T-cell (primary cell): ENCODE data around the gene SORL1. TPM values are rescaled to one million over a fixed set of nuclear protein-coding genes. Genes with fewer than 3 reads are reported as not detected.

ENCODE experiments used
- ATAC-seq, 4 experiments: fragments of 200-7000 bp in 3 of 4; fragments of 150-1000 bp in 1 of 4; cut with Tn5 transposase; replicated peaks in 1 of 4; 1 replicate in 3 of 4; 2 replicates in 1 of 4; pipeline ENCODE4 v1.10.0; 2021; ENCODE audit warnings: moderate library complexity in 3 of 4, mild to moderate bottlenecking in 2 of 4, moderate number of reproducible peaks in 1 of 4
- CTCF ChIA-PET, 2 donors: fragments of 300-600 bp; sonication (Branson Sonifier 250); formaldehyde crosslinking; loops; one replicate each; lab custom pipeline; 2022; ENCODE audit warnings: antibody characterized with exemption in 2 of 2; lab: Charles Lee
- POLR2A ChIA-PET, 2 donors: fragments of 300-600 bp; sonication (Branson Sonifier 250); formaldehyde crosslinking; loops; one replicate each; lab custom pipeline; 2022; ENCODE audit warnings: antibody characterized with exemption in 2 of 2; lab: Charles Lee
- DNase-seq, 35 experiments: peaks; one replicate each; pipeline versions ENCODE4 v3.0.0 to v3.0.0-alpha.2; 2013 to 2023
- H3K27ac ChIP-seq: one replicate; pipeline ENCODE4 v1.5.1; 2013; ENCODE audit warnings: low read length
- H3K27me3 ChIP-seq, 2 experiments: replicated peaks in 1 of 2; 1 replicate in 1 of 2; 2 replicates in 1 of 2; pipeline versions ENCODE4 v1.6.1 to v1.7.0; 2013; ENCODE audit warnings: low read length in 1 of 2, mixed read lengths in 1 of 2; ENCODE audit not compliant: control insufficient read depth in 2 of 2, insufficient read depth in 2 of 2; ENCODE audit errors: extremely low read depth in 1 of 2
- H3K36me3 ChIP-seq, 2 donors: 1 replicate in 1 of 2; 2 replicates in 1 of 2; pipeline versions ENCODE4 v1.6.1 to v1.7.0; 2013; ENCODE audit warnings: low read length in 1 of 2; ENCODE audit not compliant: control insufficient read depth in 2 of 2, insufficient read depth in 1 of 2; ENCODE audit errors: extremely low read depth in 1 of 2
- H3K4me1 ChIP-seq, 2 experiments: 1 replicate in 1 of 2; 2 replicates in 1 of 2; pipeline versions ENCODE4 v1.6.1 to v1.7.0; 2013; ENCODE audit warnings: low read length in 2 of 2, mixed read lengths in 1 of 2; ENCODE audit not compliant: insufficient read depth in 2 of 2, control insufficient read depth in 1 of 2; ENCODE audit errors: extremely low read depth in 1 of 2
- H3K4me3 ChIP-seq, 2 donors: 1 replicate in 1 of 2; 2 replicates in 1 of 2; pipeline versions ENCODE4 v1.5.1 to v1.7.0; 2013; ENCODE audit warnings: mild to moderate bottlenecking in 2 of 2, low read length in 1 of 2, moderate library complexity in 1 of 2; ENCODE audit not compliant: control insufficient read depth in 1 of 2; ENCODE audit errors: extremely low read depth in 1 of 2
- H3K9me3 ChIP-seq: 2 replicates; pipeline ENCODE4 v1.7.0; 2013
- H3K27ac Mint-ChIP-seq, 2 donors: one replicate each; pipeline ENCODE4 v1.8.0; 2020 to 2021; ENCODE audit warnings: mild to moderate bottlenecking in 2 of 2, mixed read lengths in 2 of 2
- H3K27me3 Mint-ChIP-seq, 2 donors: one replicate each; pipeline ENCODE4 v1.8.0; 2021 to 2022; ENCODE audit warnings: mixed read lengths in 2 of 2
- H3K36me3 Mint-ChIP-seq: one replicate; pipeline ENCODE4 v1.8.0; 2021; ENCODE audit warnings: mixed read lengths
- H3K4me1 Mint-ChIP-seq, 3 donors: one replicate each; pipeline ENCODE4 v1.8.0; 2020 to 2022; ENCODE audit warnings: mixed read lengths in 3 of 3, mild to moderate bottlenecking in 1 of 3
- H3K4me3 Mint-ChIP-seq, 3 donors: one replicate each; pipeline ENCODE4 v1.8.0; 2020 to 2022; ENCODE audit warnings: mild to moderate bottlenecking in 3 of 3, mixed read lengths in 3 of 3, moderate library complexity in 3 of 3
- H3K9me3 Mint-ChIP-seq, 3 donors: one replicate each; pipeline ENCODE4 v1.8.0; 2020 to 2022; ENCODE audit warnings: mixed read lengths in 3 of 3
- WGBS: methylation state at CpG from one replicate; pipeline ENCODE4 v1.1.5; 2013; ENCODE audit warnings: missing lambda C conversion rate; ENCODE audit not compliant: insufficient coverage; 5-methylcytosine and 5-hydroxymethylcytosine counted together
- total RNA-seq, 35 experiments: library from RNA in 6 of 35; stranded (reverse) in 6 of 35; fragments of 120-200 nt in 1 of 35; gene quantifications; one replicate each; pipeline versions ENCODE4 v1.2.1 to v1.2.4 and lab custom pipeline; 2013 to 2026

The SORL1 gene
- total RNA-seq, 5 donors from 2014 or later (not counting 1 experiment from before 2014, with no cell fraction given) = 361 to 422 (median 392) TPM

DNA sequence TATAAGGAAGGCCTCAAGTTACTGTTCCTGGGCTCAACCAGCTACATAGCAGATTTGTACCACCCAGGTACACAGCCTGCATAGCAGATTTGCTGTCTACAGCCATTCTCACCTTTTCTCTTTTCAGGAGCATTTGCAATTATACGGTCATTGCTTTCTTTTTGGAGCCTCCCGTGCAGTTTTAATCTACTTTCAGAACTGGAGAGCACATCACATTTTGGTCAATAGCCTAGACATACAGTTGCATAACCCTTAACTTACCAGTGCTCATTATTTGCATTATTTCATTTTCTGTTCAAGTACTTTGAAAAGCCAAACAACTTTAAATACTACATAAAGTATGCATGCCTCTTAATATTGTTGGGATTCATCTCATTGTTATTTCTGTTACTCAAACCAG lies 151.2 kb downstream of the SORL1 start:
- ATAC-seq = no peak
- Histone ChIP-seq H3K4me1 (no peaks in the 10 kb centered on the region), H3K36me3 (peaks cover 14 to 89% of the 10 kb centered on the region in 2 donors), H3K9me3 (no peaks in the 10 kb centered on the region), H3K27ac (no peak overlapping the region), H3K27me3 (no peaks in the 10 kb centered on the region), H3K4me3 (no peak overlapping the region)
- ChIA-PET CTCF (interaction anchor here in 1 of 2 donors (0.6 kb wide), 1 partner anchor 311 kb away, joined by 4 read pairs; the partner anchor contains the start of gene SC5D), POLR2A (interaction anchor here in 1 of 2 donors (0.5 kb wide), 1 partner anchor 9 kb away, joined by 10 read pairs; no protein-coding TSS in a partner anchor)
- Mint-ChIP-seq H3K4me3 (no peak overlapping the region), H3K9me3 (no peaks in the 10 kb centered on the region), H3K36me3 (peaks cover 83% of the 10 kb centered on the region), H3K27me3 (no peaks in the 10 kb centered on the region), H3K4me1 (peaks cover under 1 to 7% (median 5%) of the 10 kb centered on the region in 3 donors), H3K27ac (no peak overlapping the region)
- no peak for DNase-seq
- WGBS = 83% methylated on average over 1 of the region's 2 CpGs

DNA sequence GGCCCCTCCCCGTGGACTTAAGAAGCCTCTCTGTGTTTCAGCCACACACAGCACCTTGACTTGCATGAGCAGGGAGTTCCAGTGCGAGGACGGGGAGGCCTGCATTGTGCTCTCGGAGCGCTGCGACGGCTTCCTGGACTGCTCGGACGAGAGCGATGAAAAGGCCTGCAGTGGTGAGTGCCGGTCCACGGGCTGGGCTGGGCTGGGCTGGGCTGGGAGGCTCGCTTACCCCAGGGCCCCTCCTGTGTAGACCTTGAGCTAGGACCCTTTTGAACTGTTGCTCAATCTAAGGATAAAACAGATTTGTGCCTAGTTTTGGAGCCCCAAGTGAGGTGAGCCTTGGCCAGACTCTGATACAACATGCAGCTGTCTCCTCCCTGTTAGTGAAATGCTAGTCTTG lies 152.0 kb downstream of the SORL1 start:
- ChIA-PET CTCF (no interaction called here), POLR2A (no interaction called here)
- no peaks in the 10 kb centered on the region for H3K27me3 ChIP-seq
- no peak for ATAC-seq
- H3K9me3 ChIP-seq = no peaks in the 10 kb centered on the region
- H3K36me3 ChIP-seq = peaks cover 15 to 92% of the 10 kb centered on the region in 2 donors
- H3K4me3 ChIP-seq = no peak overlapping the region
- no peak for DNase-seq
- no peak overlapping the region for H3K27ac ChIP-seq
- Mint-ChIP-seq H3K4me3 (no peak overlapping the region), H3K36me3 (peaks cover 86% of the 10 kb centered on the region), H3K9me3 (no peaks in the 10 kb centered on the region), H3K27me3 (no peaks in the 10 kb centered on the region), H3K27ac (no peak overlapping the region), H3K4me1 (peaks cover 0 to 7% (median 5%) of the 10 kb centered on the region in 3 donors)
- no peaks in the 10 kb centered on the region for H3K4me1 ChIP-seq
- 96% methylated on average over 13 of the region's 13 CpGs for WGBS

- Histone ChIP-seq H3K36me3 (peaks cover 26 to 99% of the 10 kb centered on the region in 2 donors), H3K4me3 (no peak overlapping the region), H3K9me3 (no peaks in the 10 kb centered on the region), H3K27me3 (no peaks in the 10 kb centered on the region), H3K4me1 (no peaks in the 10 kb centered on the region), H3K27ac (no peak overlapping the region)
- Mint-ChIP-seq H3K9me3 (no peaks in the 10 kb centered on the region), H3K4me1 (peaks cover 0 to 2% (median 0%) of the 10 kb centered on the region in 3 donors), H3K27ac (no peak overlapping the region), H3K36me3 (peaks cover 92% of the 10 kb centered on the region), H3K4me3 (no peak overlapping the region), H3K27me3 (no peaks in the 10 kb centered on the region)
- WGBS = 100% methylated on average over 2 of the region's 4 CpGs
- ATAC-seq (no peak), DNase-seq (no peak)
- CTCF ChIA-PET = no interaction called here
- POLR2A ChIA-PET = no interaction called here
Measured at GRCh38 chr11:121606354-121606753, 154.2 kb downstream of the SORL1 start.

DNA sequence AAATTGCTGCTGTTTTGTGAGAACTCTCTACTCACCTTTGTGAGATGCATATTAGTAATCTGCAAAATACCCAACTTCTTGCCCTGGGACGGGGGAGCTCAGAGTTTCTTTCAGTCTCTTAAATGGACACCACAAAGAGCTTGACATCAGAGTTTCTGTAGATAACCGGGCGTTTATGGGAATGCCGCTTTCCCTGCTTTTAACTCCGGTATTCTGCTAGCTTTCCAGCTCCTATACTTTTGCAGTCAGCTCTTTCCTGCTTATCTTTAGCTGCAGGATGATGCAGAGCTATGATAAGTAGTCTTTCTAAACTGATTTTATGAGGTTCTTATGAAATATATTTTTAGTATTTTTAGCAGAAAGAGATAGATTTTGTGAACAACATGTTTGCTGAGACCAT lies 155.2 kb downstream of the SORL1 start:
- CTCF ChIA-PET = interaction anchor here (1.0 to 1.4 kb wide), 2 partner anchors 16 kb away, joined by 4 to 5 read pairs; no protein-coding TSS in a partner anchor
- H3K9me3 ChIP-seq = no peaks in the 10 kb centered on the region

GRCh38 chr11:121608545-121609098 lies 156.5 kb downstream of the SORL1 start:
- Histone ChIP-seq H3K36me3 (peaks cover 27 to 100% of the 10 kb centered on the region in 2 donors), H3K4me3 (no peak overlapping the region), H3K27me3 (no peaks in the 10 kb centered on the region), H3K9me3 (no peaks in the 10 kb centered on the region), H3K27ac (no peak overlapping the region), H3K4me1 (no peaks in the 10 kb centered on the region)
- no peaks in the 10 kb centered on the region for H3K27me3 Mint-ChIP-seq
- no peak overlapping the region for H3K4me3 Mint-ChIP-seq
- ChIA-PET POLR2A (interaction anchor here in 1 of 2 donors (0.6 kb wide), 1 partner anchor 14 kb away, joined by 6 read pairs; no protein-coding TSS in a partner anchor), CTCF (interaction anchor here in 1 of 2 donors (1.4 kb wide), 1 partner anchor 18 kb away, joined by 4 read pairs; no protein-coding TSS in a partner anchor)
- H3K36me3 Mint-ChIP-seq = peaks cover 88% of the 10 kb centered on the region
- WGBS = 98% methylated on average over 4 of the region's 9 CpGs
- H3K4me1 Mint-ChIP-seq = no peaks in the 10 kb centered on the region
- DNase-seq (no peak), ATAC-seq (no peak)
- H3K9me3 Mint-ChIP-seq = no peaks in the 10 kb centered on the region
- no peak overlapping the region for H3K27ac Mint-ChIP-seq

More for the DNA sequence above, 155.2 kb downstream of the SORL1 start:
- Histone ChIP-seq H3K36me3 (peaks cover 28 to 100% of the 10 kb centered on the region in 2 donors), H3K4me3 (no peak overlapping the region), H3K4me1 (no peaks in the 10 kb centered on the region), H3K27me3 (no peaks in the 10 kb centered on the region), H3K27ac (no peak overlapping the region)
- Mint-ChIP-seq H3K4me1 (peaks cover 0 to 2% (median 0%) of the 10 kb centered on the region in 3 donors), H3K4me3 (no peak overlapping the region), H3K9me3 (no peaks in the 10 kb centered on the region), H3K36me3 (peaks cover 88% of the 10 kb centered on the region), H3K27me3 (no peaks in the 10 kb centered on the region), H3K27ac (no peak overlapping the region)
- POLR2A ChIA-PET = interaction anchor here (0.5 to 0.6 kb wide), 2 partner anchors 23 to 350 kb away, joined by 3 read pairs; no protein-coding TSS in a partner anchor
- no peak for ATAC-seq
- no peak for DNase-seq
- 100% methylated on average over 3 of the region's 5 CpGs for WGBS

DNA sequence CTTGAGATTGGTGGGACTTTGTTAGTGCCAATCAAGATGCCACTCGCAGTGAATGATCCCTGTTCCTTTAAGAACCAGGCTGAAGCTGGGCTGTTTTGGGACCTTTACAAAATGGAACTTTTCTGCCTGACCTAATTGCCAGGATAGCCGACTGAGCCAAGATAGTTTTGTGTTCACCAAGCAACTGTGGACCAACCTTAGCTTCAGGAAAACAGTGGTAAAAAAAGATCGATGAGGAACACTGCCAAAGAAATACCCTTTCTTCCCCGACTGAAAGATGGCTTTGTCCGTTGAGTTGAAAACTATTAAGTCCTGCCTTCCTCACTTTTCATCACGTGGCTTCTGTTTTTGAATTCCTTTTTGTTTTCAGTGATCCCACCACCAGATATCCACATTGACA lies 158.6 kb downstream of the SORL1 start:
- peaks cover 22 to 98% of the 10 kb centered on the region in 2 donors for H3K36me3 ChIP-seq
- no peak overlapping the region for H3K27ac ChIP-seq
- Mint-ChIP-seq H3K4me1 (no peaks in the 10 kb centered on the region), H3K36me3 (peaks cover 87% of the 10 kb centered on the region), H3K9me3 (no peaks in the 10 kb centered on the region), H3K4me3 (no peak overlapping the region), H3K27ac (no peak overlapping the region), H3K27me3 (no peaks in the 10 kb centered on the region)
- no peaks in the 10 kb centered on the region for H3K4me1 ChIP-seq
- H3K27me3 ChIP-seq = no peaks in the 10 kb centered on the region
- DNase-seq (no peak), ATAC-seq (no peak)
- WGBS = 90% methylated on average over 3 of the region's 6 CpGs
- CTCF ChIA-PET = no interaction called here
- no peak overlapping the region for H3K4me3 ChIP-seq
- H3K9me3 ChIP-seq = no peaks in the 10 kb centered on the region
- POLR2A ChIA-PET = interaction anchor here in 1 of 2 donors (0.6 kb wide), 1 partner anchor 11 kb away, joined by 3 read pairs; no protein-coding TSS in a partner anchor
